Duodenal mucosa (tissue), 2 donors: ENCODE results near the gene COL6A5.
"Not testable (repeated sequence)": the region's sequence is repeated elsewhere in the genome, so short reads cannot be mapped to it uniquely, and the experiment has no call there.

ENCODE experiments used
- H3K27ac ChIP-seq: one replicate; pipeline ENCODE4 v1.7.0; 2013; ENCODE audit warnings: low read depth, low read length
- H3K27me3 ChIP-seq, 2 donors: one replicate each; pipeline ENCODE4 v1.7.0; 2013; ENCODE audit warnings: low read length in 2 of 2, control low read depth in 1 of 2; ENCODE audit not compliant: insufficient read depth in 2 of 2, control insufficient read depth in 1 of 2
- H3K36me3 ChIP-seq, 2 donors: one replicate each; pipeline ENCODE4 v1.7.0; 2013; ENCODE audit warnings: low read length in 2 of 2, control low read depth in 1 of 2; ENCODE audit not compliant: insufficient read depth in 2 of 2, control insufficient read depth in 1 of 2
- H3K4me1 ChIP-seq, 2 donors: one replicate each; pipeline ENCODE4 v1.7.0; 2013; ENCODE audit warnings: low read length in 2 of 2, control low read depth in 1 of 2; ENCODE audit not compliant: insufficient read depth in 2 of 2, control insufficient read depth in 1 of 2
- H3K4me3 ChIP-seq, 2 donors: one replicate each; pipeline ENCODE4 v1.7.0; 2013; ENCODE audit warnings: low read length in 2 of 2, low read depth in 1 of 2
- H3K9ac ChIP-seq, 2 donors: one replicate each; pipeline ENCODE4 v1.7.0; 2013; ENCODE audit warnings: low read length in 2 of 2, low read depth in 1 of 2
- H3K9me3 ChIP-seq, 2 donors: one replicate each; pipeline ENCODE4 v1.7.0; 2013; ENCODE audit warnings: low read length in 2 of 2, control low read depth in 1 of 2; ENCODE audit not compliant: control insufficient read depth in 1 of 2

COL6A5 gene

GRCh38 chr3:130341882-130342281, 3.6 kb upstream of the COL6A5 start:
- no peak overlapping the region for H3K9ac ChIP-seq
- no peaks in the 10 kb centered on the region for H3K9me3 ChIP-seq
- no peaks in the 10 kb centered on the region for H3K4me1 ChIP-seq
- H3K27ac ChIP-seq = no peak overlapping the region
- H3K27me3 ChIP-seq = peaks cover 0 to 12% of the 10 kb centered on the region in 2 donors
- no peaks in the 10 kb centered on the region for H3K36me3 ChIP-seq
- H3K4me3 ChIP-seq = no peak overlapping the region

DNA sequence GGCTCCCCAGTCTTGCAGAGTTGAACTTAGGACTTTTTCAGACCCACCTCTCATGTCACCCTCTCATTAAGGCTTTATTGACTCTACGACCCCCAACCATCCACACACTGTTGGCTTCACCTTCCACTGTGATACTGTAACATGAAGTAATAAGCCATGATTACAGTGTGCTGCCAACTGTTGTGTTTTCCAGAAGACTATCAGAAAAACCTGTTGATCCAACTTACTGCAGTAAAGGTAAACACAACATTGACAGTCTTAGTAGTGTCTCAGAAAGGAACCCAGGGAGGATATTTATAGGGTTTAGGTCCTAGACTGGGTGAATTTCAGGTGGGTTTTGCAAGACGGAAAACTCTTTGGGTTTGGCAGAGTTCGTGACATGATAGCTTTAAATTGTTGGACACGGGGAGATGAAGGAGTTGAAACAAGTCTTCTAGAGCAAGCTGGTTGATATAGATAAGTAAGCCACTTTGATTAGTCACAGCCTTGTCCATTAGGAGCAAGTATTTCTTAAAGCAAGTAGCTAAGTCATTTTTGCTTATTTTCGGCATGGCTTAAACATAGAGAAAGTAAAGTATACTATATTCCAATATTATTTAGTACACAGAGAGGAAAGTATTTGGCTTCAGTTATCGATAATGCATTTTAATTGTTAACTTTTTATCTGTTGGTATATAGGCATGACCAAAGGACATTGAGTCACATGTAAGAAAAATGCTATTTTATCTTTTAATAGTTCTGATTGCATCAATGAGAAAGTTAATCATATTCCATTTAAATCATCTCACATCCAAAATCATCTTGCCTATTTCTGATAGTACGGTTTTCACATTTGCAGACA, 2.4 kb upstream of the COL6A5 start:
- H3K9me3 ChIP-seq = no peaks in the 10 kb centered on the region
- H3K36me3 ChIP-seq = no peaks in the 10 kb centered on the region
- H3K4me3 ChIP-seq = no peak overlapping the region
- no peak overlapping the region for H3K9ac ChIP-seq
- peaks cover 0 to 12% of the 10 kb centered on the region in 2 donors for H3K27me3 ChIP-seq
- H3K27ac ChIP-seq = no peak overlapping the region
- H3K4me1 ChIP-seq = no peaks in the 10 kb centered on the region

GRCh38 chr3:130348258-130348657, 2.8 kb downstream of the COL6A5 start:
- H3K27ac ChIP-seq, H3K4me3 ChIP-seq, H3K36me3 ChIP-seq, H3K9me3 ChIP-seq, H3K4me1 ChIP-seq, H3K9ac ChIP-seq: not testable (repeated sequence)
- H3K27me3 ChIP-seq = peaks cover 0 to 12% of the 10 kb centered on the region in 2 donors

DNA sequence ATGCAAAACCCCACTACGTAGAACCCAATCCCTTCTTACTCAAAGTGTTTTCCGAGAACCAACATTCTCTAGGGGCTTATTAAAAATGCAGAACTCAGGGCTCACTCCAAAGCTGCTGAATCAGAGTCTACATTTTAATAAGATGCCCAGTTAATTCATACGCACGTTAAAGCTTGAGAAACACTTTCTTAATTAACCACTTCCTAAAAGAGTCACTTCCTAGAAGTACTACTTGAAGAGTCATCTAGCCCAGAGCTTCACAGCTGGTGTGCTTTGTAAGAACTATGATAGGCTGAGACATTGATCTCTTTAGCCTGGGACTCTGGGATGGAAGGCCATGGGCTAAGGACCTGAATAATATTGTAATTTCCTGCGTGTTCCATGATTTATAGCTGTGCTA, 9.0 kb downstream of the COL6A5 start:
- no peak overlapping the region for H3K4me3 ChIP-seq
- H3K27me3 ChIP-seq = no peaks in the 10 kb centered on the region
- H3K27ac ChIP-seq = no peak overlapping the region
- H3K4me1 ChIP-seq = no peaks in the 10 kb centered on the region
- H3K9ac ChIP-seq = no peak overlapping the region
- H3K36me3 ChIP-seq = no peaks in the 10 kb centered on the region
- H3K9me3 ChIP-seq = no peaks in the 10 kb centered on the region

GRCh38 chr3:130374033-130374432, 28.6 kb downstream of the COL6A5 start:
- H3K27me3 ChIP-seq = no peaks in the 10 kb centered on the region
- H3K4me3 ChIP-seq = no peak overlapping the region
- H3K9ac ChIP-seq = no peak overlapping the region
- no peak overlapping the region for H3K27ac ChIP-seq
- no peaks in the 10 kb centered on the region for H3K4me1 ChIP-seq
- no peaks in the 10 kb centered on the region for H3K36me3 ChIP-seq
- no peaks in the 10 kb centered on the region for H3K9me3 ChIP-seq

- no peaks in the 10 kb centered on the region for H3K27me3 ChIP-seq
- H3K4me3 ChIP-seq = no peak overlapping the region
- H3K9ac ChIP-seq = no peak overlapping the region
- no peaks in the 10 kb centered on the region for H3K4me1 ChIP-seq
- H3K27ac ChIP-seq = no peak overlapping the region
- no peaks in the 10 kb centered on the region for H3K36me3 ChIP-seq
- no peaks in the 10 kb centered on the region for H3K9me3 ChIP-seq
Measured at GRCh38 chr3:130374908-130375307, 29.4 kb downstream of the COL6A5 start.

DNA sequence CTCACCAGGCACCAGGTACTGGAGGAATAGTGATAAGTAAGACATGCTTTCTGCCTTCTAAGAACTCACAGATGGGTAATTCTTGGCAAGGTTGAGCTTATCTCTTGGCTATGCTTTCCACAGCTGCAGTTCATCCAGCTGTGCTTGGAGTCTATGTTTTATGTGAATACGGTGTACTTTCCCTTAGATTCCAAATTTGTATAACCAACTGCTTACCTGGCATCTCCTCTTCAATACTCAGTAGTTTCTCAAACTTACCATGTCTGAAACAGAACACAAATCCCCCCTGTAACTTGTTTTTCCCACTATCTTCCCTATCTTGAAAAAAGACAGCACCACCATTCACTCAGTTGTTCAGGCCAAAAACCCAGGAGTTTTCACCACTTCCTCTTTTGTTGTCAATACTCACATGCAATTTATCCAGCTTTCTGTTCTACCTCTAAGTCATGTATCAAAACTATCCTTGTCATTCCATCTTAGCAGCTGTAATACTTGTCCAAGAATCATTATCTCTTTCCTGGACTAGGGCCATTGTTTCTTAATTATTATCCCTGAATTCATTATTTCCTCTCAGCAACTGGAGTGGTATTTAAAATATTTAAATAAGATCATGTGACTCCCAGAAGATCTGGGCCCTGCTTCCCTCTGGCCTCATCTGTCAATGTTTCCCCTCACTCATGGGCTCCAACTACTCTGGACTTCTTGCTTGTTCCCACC, 32.6 kb downstream of the COL6A5 start:
- no peaks in the 10 kb centered on the region for H3K4me1 ChIP-seq
- H3K4me3 ChIP-seq = no peak overlapping the region
- H3K27ac ChIP-seq = no peak overlapping the region
- no peaks in the 10 kb centered on the region for H3K9me3 ChIP-seq
- H3K36me3 ChIP-seq = no peaks in the 10 kb centered on the region
- no peak overlapping the region for H3K9ac ChIP-seq
- H3K27me3 ChIP-seq = no peaks in the 10 kb centered on the region

GRCh38 chr3:130378677-130379191, 33.3 kb downstream of the COL6A5 start:
- no peaks in the 10 kb centered on the region for H3K9me3 ChIP-seq
- no peaks in the 10 kb centered on the region for H3K36me3 ChIP-seq

GRCh38 chr3:130379274-130379673, 33.8 kb downstream of the COL6A5 start:
- Histone ChIP-seq H3K4me1 (no peaks in the 10 kb centered on the region), H3K27ac (no peak overlapping the region), H3K4me3 (no peak overlapping the region), H3K9me3 (no peaks in the 10 kb centered on the region), H3K9ac (no peak overlapping the region), H3K36me3 (no peaks in the 10 kb centered on the region), H3K27me3 (no peaks in the 10 kb centered on the region)

More at GRCh38 chr3:130378677-130379191, 33.3 kb downstream of the COL6A5 start:
- H3K27me3 ChIP-seq = no peaks in the 10 kb centered on the region
- H3K4me3 ChIP-seq = no peak overlapping the region
- no peak overlapping the region for H3K9ac ChIP-seq
- no peaks in the 10 kb centered on the region for H3K4me1 ChIP-seq
- H3K27ac ChIP-seq = no peak overlapping the region

DNA sequence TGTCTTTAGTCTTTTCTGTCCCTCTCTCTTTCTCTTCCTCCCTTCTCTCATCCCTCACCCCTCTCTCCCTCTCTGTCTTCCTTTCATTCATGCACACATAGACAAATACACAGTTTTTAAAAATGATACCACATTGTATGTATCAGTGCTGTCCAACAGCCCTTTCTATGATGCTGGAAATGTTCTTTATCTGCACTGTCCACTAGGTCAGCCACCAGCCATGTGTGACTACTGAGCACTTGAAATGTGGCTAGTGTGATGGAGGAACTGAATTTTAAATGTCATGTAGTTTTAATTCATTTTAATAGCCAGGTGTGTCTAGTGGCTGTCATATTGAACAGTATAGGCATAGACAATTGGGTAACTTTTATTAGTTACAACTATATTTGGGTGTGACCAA, 34.9 kb downstream of the COL6A5 start:
- Histone ChIP-seq H3K9me3 (no peaks in the 10 kb centered on the region), H3K36me3 (no peaks in the 10 kb centered on the region), H3K27ac (no peak overlapping the region), H3K9ac (no peak overlapping the region), H3K4me1 (no peaks in the 10 kb centered on the region), H3K27me3 (no peaks in the 10 kb centered on the region), H3K4me3 (no peak overlapping the region)
